ENCODE measurements around the gene PSME4. TPM values are rescaled to one million over a fixed set of nuclear protein-coding genes. Genes with fewer than 3 reads are reported as not detected.

PSME4 gene
- total and polyA plus RNA-seq, 4 donors, result 15.4 to 52.8 (median 28.4) TPM

DNA sequence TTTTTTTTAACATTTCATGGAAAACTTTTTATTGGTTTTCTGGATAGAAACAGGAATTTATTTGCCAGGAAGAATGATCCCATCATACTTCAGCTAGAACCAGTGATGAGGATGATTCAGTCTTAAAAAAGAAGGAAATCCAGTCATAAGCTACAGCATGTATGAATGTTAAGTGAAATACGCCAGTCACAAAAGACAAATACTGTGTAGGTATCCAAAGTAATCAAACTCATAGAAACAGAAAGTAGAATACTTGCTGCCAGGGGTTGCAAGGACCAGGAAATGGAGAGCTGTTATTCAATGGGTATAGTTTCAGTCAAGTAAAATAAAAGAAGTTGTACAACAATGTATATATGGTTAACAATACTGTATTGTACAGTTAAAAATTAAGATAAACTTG, 21.3 kb downstream of the PSME4 start:
- H3K27me3 ChIP-seq (ENCODE audit: control insufficient read depth in 4 of 4, insufficient read depth in 4 of 4, low read length in 3 of 4), result no peaks in the 10 kb centered on the region
- H3K4me1 ChIP-seq (ENCODE audit: control insufficient read depth in 4 of 4, insufficient read depth in 4 of 4, low read length in 3 of 4), result peaks cover 0 to 2% (median 0%) of the 10 kb centered on the region in 4 donors
- H3K4me3 ChIP-seq (ENCODE audit: low read depth in 1 of 3, low read length in 3 of 3), result no peak overlapping the region
- TF ChIP-seq SP1 (IDR thresholded peaks at IDR 0.05) (no peak), CTCF (IDR thresholded peaks at IDR 0.05; ENCODE audit: low read depth, low read length, missing input control) (no peak), TAF1 (conservative IDR thresholded peaks at IDR 0.05) (no peak), NR2F2 (IDR thresholded peaks at IDR 0.05) (no peak), YY1 (IDR thresholded peaks at IDR 0.05) (no peak), EGR1 (IDR thresholded peaks at IDR 0.05; ENCODE audit: low read depth in 2 of 2) (no peak), GABPA (IDR thresholded peaks at IDR 0.05 in 1 of 2, conservative IDR thresholded peaks at IDR 0.05 in 1 of 2) (no peak), RXRA (IDR thresholded peaks at IDR 0.05) (no peak), HNF4G (IDR thresholded peaks at IDR 0.05) (no peak), JUND (IDR thresholded peaks at IDR 0.05) (no peak), RAD21 (IDR thresholded peaks at IDR 0.05) (no peak), MAX (IDR thresholded peaks at IDR 0.05) (no peak), HNF4A (conservative IDR thresholded peaks at IDR 0.05) (no peak), FOXA1 (IDR thresholded peaks at IDR 0.05) (no peak), FOXA2 (IDR thresholded peaks at IDR 0.05) (no peak)
- TF ChIP-seq, protein P1, sequence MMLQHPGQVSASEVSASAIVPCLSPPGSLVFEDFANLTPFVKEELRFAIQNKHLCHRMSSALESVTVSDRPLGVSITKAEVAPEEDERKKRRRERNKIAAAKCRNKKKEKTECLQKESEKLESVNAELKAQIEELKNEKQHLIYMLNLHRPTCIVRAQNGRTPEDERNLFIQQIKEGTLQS (IDR thresholded peaks at IDR 0.05), result no peak
- TF ChIP-seq, protein P2, sequence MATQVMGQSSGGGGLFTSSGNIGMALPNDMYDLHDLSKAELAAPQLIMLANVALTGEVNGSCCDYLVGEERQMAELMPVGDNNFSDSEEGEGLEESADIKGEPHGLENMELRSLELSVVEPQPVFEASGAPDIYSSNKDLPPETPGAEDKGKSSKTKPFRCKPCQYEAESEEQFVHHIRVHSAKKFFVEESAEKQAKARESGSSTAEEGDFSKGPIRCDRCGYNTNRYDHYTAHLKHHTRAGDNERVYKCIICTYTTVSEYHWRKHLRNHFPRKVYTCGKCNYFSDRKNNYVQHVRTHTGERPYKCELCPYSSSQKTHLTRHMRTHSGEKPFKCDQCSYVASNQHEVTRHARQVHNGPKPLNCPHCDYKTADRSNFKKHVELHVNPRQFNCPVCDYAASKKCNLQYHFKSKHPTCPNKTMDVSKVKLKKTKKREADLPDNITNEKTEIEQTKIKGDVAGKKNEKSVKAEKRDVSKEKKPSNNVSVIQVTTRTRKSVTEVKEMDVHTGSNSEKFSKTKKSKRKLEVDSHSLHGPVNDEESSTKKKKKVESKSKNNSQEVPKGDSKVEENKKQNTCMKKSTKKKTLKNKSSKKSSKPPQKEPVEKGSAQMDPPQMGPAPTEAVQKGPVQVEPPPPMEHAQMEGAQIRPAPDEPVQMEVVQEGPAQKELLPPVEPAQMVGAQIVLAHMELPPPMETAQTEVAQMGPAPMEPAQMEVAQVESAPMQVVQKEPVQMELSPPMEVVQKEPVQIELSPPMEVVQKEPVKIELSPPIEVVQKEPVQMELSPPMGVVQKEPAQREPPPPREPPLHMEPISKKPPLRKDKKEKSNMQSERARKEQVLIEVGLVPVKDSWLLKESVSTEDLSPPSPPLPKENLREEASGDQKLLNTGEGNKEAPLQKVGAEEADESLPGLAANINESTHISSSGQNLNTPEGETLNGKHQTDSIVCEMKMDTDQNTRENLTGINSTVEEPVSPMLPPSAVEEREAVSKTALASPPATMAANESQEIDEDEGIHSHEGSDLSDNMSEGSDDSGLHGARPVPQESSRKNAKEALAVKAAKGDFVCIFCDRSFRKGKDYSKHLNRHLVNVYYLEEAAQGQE (IDR thresholded peaks at IDR 0.05), result no peak
- TF ChIP-seq, protein P3, sequence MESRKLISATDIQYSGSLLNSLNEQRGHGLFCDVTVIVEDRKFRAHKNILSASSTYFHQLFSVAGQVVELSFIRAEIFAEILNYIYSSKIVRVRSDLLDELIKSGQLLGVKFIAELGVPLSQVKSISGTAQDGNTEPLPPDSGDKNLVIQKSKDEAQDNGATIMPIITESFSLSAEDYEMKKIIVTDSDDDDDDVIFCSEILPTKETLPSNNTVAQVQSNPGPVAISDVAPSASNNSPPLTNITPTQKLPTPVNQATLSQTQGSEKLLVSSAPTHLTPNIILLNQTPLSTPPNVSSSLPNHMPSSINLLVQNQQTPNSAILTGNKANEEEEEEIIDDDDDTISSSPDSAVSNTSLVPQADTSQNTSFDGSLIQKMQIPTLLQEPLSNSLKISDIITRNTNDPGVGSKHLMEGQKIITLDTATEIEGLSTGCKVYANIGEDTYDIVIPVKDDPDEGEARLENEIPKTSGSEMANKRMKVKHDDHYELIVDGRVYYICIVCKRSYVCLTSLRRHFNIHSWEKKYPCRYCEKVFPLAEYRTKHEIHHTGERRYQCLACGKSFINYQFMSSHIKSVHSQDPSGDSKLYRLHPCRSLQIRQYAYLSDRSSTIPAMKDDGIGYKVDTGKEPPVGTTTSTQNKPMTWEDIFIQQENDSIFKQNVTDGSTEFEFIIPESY (IDR thresholded peaks at IDR 0.05), result no peak
- DNase-seq (ENCODE audit: low spot score), result no peak
- H3K9ac ChIP-seq (ENCODE audit: low read depth in 1 of 2, low read length in 2 of 2), result no peak overlapping the region
- H3K9me3 ChIP-seq (ENCODE audit: control insufficient read depth in 4 of 4, low read length in 3 of 4), result no peaks in the 10 kb centered on the region
- peaks cover 0 to 15% (median 9%) of the 10 kb centered on the region in 4 donors for H3K36me3 ChIP-seq (ENCODE audit: control insufficient read depth in 4 of 4, insufficient read depth in 3 of 4, low read depth in 1 of 4, low read length in 3 of 4)
- H3K27ac ChIP-seq (ENCODE audit: low read depth in 1 of 2, low read length in 2 of 2), result no peak overlapping the region
- 64% methylated on average over 1 of the region's 1 CpG for WGBS

Measured in liver (tissue), 9 donors.